Right lobe of liver (tissue), 4 donors: Measurements from ENCODE around the gene JADE3.

ENCODE experiments used
- POLR2A ChIP-seq: fragments of 450-650 bp; IDR thresholded peaks from one replicate; pipeline ENCODE4 v1.6.1; 2017; ENCODE audit warnings: antibody characterized with exemption, mild to moderate bottlenecking
- TF ChIP-seq, protein P1 (sequence below), 4 donors: fragments of 200-600 bp in 3 of 4; fragments of 450-650 bp in 1 of 4; IDR thresholded peaks; one replicate each; pipeline versions ENCODE4 v1.5.1 to v1.8.0; 2016 to 2022; ENCODE audit warnings: antibody characterized with exemption in 4 of 4, mild to moderate bottlenecking in 2 of 4
- donor health status: DM: no; HTN: no; CAD: no.
- donor health status: DM: no; HTN: no; CAD: no.
- donor health status: DM: no; HTN: yes; CAD: no.

DNA sequence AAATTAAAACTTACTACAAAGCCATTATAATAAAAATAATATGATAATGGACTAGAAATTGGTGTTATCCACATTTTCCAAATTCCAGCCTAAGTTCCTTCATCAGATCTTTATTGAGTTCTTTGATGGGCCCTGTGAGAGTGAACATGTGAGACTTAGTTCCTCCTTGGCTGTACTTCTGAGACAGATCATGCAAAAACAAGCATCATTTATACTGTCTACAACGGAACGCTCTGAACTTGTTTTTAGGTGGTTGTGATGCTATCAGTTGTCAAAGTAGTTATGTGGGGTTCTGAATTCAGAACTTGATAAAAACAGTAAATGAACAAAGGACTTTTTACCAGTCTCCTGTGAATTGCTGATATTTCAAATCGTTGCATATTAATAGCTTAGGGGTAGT is 48.9 kb downstream of the JADE3 start:
- no peak for TF ChIP-seq POLR2A
- TF ChIP-seq, protein P1, sequence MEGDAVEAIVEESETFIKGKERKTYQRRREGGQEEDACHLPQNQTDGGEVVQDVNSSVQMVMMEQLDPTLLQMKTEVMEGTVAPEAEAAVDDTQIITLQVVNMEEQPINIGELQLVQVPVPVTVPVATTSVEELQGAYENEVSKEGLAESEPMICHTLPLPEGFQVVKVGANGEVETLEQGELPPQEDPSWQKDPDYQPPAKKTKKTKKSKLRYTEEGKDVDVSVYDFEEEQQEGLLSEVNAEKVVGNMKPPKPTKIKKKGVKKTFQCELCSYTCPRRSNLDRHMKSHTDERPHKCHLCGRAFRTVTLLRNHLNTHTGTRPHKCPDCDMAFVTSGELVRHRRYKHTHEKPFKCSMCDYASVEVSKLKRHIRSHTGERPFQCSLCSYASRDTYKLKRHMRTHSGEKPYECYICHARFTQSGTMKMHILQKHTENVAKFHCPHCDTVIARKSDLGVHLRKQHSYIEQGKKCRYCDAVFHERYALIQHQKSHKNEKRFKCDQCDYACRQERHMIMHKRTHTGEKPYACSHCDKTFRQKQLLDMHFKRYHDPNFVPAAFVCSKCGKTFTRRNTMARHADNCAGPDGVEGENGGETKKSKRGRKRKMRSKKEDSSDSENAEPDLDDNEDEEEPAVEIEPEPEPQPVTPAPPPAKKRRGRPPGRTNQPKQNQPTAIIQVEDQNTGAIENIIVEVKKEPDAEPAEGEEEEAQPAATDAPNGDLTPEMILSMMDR (IDR thresholded peaks at IDR 0.05), result no peak
